Activated CD4-positive, alpha-beta T cell treated with anti-CD3 and anti-CD28 coated beads, Interleukin-2, amount 10 ng/mL, durations not matched to agents 24 days and 14 days (primary cell): Measurements from ENCODE around the gene SERINC1. TPM values are rescaled to one million over a fixed set of nuclear protein-coding genes. Genes with fewer than 3 reads are reported as not detected.

ENCODE experiments used
- DNase-seq: peaks from one replicate; pipeline ENCODE4 v3.0.0; 2022
- H3K27ac Mint-ChIP-seq: one replicate; pipeline ENCODE4 v1.8.0; 2022; ENCODE audit warnings: mild to moderate bottlenecking, mixed read lengths
- H3K27me3 Mint-ChIP-seq: one replicate; pipeline ENCODE4 v1.8.0; 2022; ENCODE audit warnings: mixed read lengths
- H3K36me3 Mint-ChIP-seq: one replicate; pipeline ENCODE4 v1.8.0; 2022; ENCODE audit warnings: low read depth, mild to moderate bottlenecking, mixed read lengths
- H3K4me1 Mint-ChIP-seq: one replicate; pipeline ENCODE4 v1.8.0; 2021; ENCODE audit warnings: mixed read lengths
- H3K4me3 Mint-ChIP-seq: one replicate; pipeline ENCODE4 v1.8.0; 2022; ENCODE audit warnings: mild to moderate bottlenecking, moderate library complexity, mixed read lengths
- H3K9me3 Mint-ChIP-seq: one replicate; pipeline ENCODE4 v1.8.0; 2021; ENCODE audit warnings: mixed read lengths
- intact Hi-C: fragments of 100-400 bp; cut with micrococcal nuclease; formaldehyde crosslinking; loops from one replicate; pipeline ENCODE4 v1.15.1; 2023
- total RNA-seq: library from RNA; stranded (reverse); gene quantifications from 2 replicates; pipeline ENCODE4 v1.2.3, GENCODE V29; 2022

The SERINC1 gene
- total RNA-seq, 1 donor from 2014 or later: 38.6 TPM

- DNase-seq: no peak
- no peaks in the 10 kb centered on the region for H3K9me3 Mint-ChIP-seq
- H3K4me3 Mint-ChIP-seq: no peak overlapping the region
- H3K4me1 Mint-ChIP-seq: peaks cover 4% of the 10 kb centered on the region
- intact Hi-C loops: loop anchor here (2.0 kb wide), 1 partner anchor 24 kb away; the partner anchor contains the start of gene HSF2
- no peaks in the 10 kb centered on the region for H3K27me3 Mint-ChIP-seq
- H3K27ac Mint-ChIP-seq: no peak overlapping the region
- peaks cover 47% of the 10 kb centered on the region for H3K36me3 Mint-ChIP-seq
Measured at GRCh38 chr6:122422614-122423267, 48.9 kb downstream of the SERINC1 start.

- Mint-ChIP-seq H3K4me3 (no peak overlapping the region), H3K4me1 (peaks cover 4% of the 10 kb centered on the region), H3K27ac (no peak overlapping the region), H3K36me3 (peaks cover 45% of the 10 kb centered on the region), H3K9me3 (no peaks in the 10 kb centered on the region), H3K27me3 (no peaks in the 10 kb centered on the region)
- intact Hi-C loops: loop anchor here (2.0 kb wide), 1 partner anchor 23 kb away; the partner anchor contains the start of gene HSF2
- DNase-seq: no peak
Measured at GRCh38 chr6:122422003-122422402, 49.6 kb downstream of the SERINC1 start.

GRCh38 chr6:122416825-122417224 lies 54.8 kb downstream of the SERINC1 start:
- Mint-ChIP-seq H3K27ac (no peak overlapping the region), H3K27me3 (no peaks in the 10 kb centered on the region), H3K4me1 (no peaks in the 10 kb centered on the region), H3K36me3 (peaks cover 34% of the 10 kb centered on the region), H3K4me3 (no peak overlapping the region), H3K9me3 (no peaks in the 10 kb centered on the region)
- DNase-seq: no peak
- intact Hi-C loops: no loop called here

GRCh38 chr6:122412001-122412400 lies 59.6 kb downstream of the SERINC1 start:
- intact Hi-C loops: no loop called here

GRCh38 chr6:122408702-122409458 lies 62.7 kb downstream of the SERINC1 start:
- H3K36me3 Mint-ChIP-seq: peaks cover 36% of the 10 kb centered on the region
- peak overlapping the region; percentile 74 for H3K4me3 Mint-ChIP-seq
- peaks cover 8% of the 10 kb centered on the region for H3K9me3 Mint-ChIP-seq
- intact Hi-C loops: loop anchor here (1.0 kb wide), 1 partner anchor 9 kb away; no protein-coding TSS in a partner anchor
- no peak for DNase-seq
- H3K4me1 Mint-ChIP-seq: peaks cover 27% of the 10 kb centered on the region
- peak overlapping the region; percentile 68 for H3K27ac Mint-ChIP-seq
- H3K27me3 Mint-ChIP-seq: no peaks in the 10 kb centered on the region

More at GRCh38 chr6:122412001-122412400, 59.6 kb downstream of the SERINC1 start:
- Mint-ChIP-seq H3K36me3 (peaks cover 38% of the 10 kb centered on the region), H3K27ac (no peak overlapping the region), H3K4me3 (no peak overlapping the region), H3K4me1 (peaks cover 19% of the 10 kb centered on the region), H3K27me3 (no peaks in the 10 kb centered on the region), H3K9me3 (peaks cover 8% of the 10 kb centered on the region)
- no peak for DNase-seq

- H3K4me1 Mint-ChIP-seq: peaks cover 29% of the 10 kb centered on the region
- peak overlapping the region; percentile 74 for H3K4me3 Mint-ChIP-seq
- intact Hi-C loops: loop anchor here (1.0 kb wide), 1 partner anchor 8 kb away; no protein-coding TSS in a partner anchor
- no peaks in the 10 kb centered on the region for H3K27me3 Mint-ChIP-seq
- no peak for DNase-seq
- H3K9me3 Mint-ChIP-seq: peaks cover 8% of the 10 kb centered on the region
- H3K36me3 Mint-ChIP-seq: peaks cover 32% of the 10 kb centered on the region
- no peak overlapping the region for H3K27ac Mint-ChIP-seq
Measured at GRCh38 chr6:122408240-122408639, 63.4 kb downstream of the SERINC1 start.

- Mint-ChIP-seq H3K4me1 (peaks cover 30% of the 10 kb centered on the region), H3K36me3 (peaks cover 31% of the 10 kb centered on the region), H3K4me3 (no peak overlapping the region), H3K27me3 (no peaks in the 10 kb centered on the region), H3K27ac (no peak overlapping the region), H3K9me3 (peaks cover 8% of the 10 kb centered on the region)
- intact Hi-C loops: loop anchor here (1.0 kb wide), 1 partner anchor 7 kb away; no protein-coding TSS in a partner anchor
- DNase-seq: no peak
Measured at GRCh38 chr6:122407712-122408111, 63.9 kb downstream of the SERINC1 start.

- Mint-ChIP-seq H3K4me3 (no peak overlapping the region), H3K36me3 (peaks cover 26% of the 10 kb centered on the region), H3K27me3 (no peaks in the 10 kb centered on the region), H3K27ac (no peak overlapping the region), H3K4me1 (peaks cover 44% of the 10 kb centered on the region), H3K9me3 (peaks cover 8% of the 10 kb centered on the region)
- intact Hi-C loops: no loop called here
- no peak for DNase-seq
Measured at GRCh38 chr6:122406187-122406586, 65.4 kb downstream of the SERINC1 start.

- Mint-ChIP-seq H3K27me3 (no peaks in the 10 kb centered on the region), H3K27ac (no peak overlapping the region), H3K4me3 (no peak overlapping the region), H3K4me1 (peaks cover 51% of the 10 kb centered on the region), H3K36me3 (peaks cover 24% of the 10 kb centered on the region), H3K9me3 (peaks cover 8% of the 10 kb centered on the region)
- DNase-seq: no peak
- intact Hi-C loops: no loop called here
Measured at GRCh38 chr6:122405417-122405816, 66.2 kb downstream of the SERINC1 start.

GRCh38 chr6:122404444-122404843 lies 67.2 kb downstream of the SERINC1 start:
- Mint-ChIP-seq H3K27me3 (no peaks in the 10 kb centered on the region), H3K9me3 (peaks cover 8% of the 10 kb centered on the region), H3K36me3 (peaks cover 25% of the 10 kb centered on the region), H3K27ac (no peak overlapping the region), H3K4me1 (peaks cover 48% of the 10 kb centered on the region), H3K4me3 (no peak overlapping the region)
- intact Hi-C loops: no loop called here
- no peak for DNase-seq

- no peak for DNase-seq
- intact Hi-C loops: no loop called here
- Mint-ChIP-seq H3K9me3 (no peaks in the 10 kb centered on the region), H3K36me3 (peaks cover 12% of the 10 kb centered on the region), H3K27me3 (no peaks in the 10 kb centered on the region), H3K4me1 (peaks cover 32% of the 10 kb centered on the region), H3K27ac (no peak overlapping the region), H3K4me3 (peak overlapping the region; percentile 99)
Measured at GRCh38 chr6:122401104-122401503, 70.5 kb downstream of the SERINC1 start.

- H3K9me3 Mint-ChIP-seq: no peaks in the 10 kb centered on the region
- H3K4me1 Mint-ChIP-seq: peaks cover 32% of the 10 kb centered on the region
- no peak overlapping the region for H3K27ac Mint-ChIP-seq
- no peaks in the 10 kb centered on the region for H3K27me3 Mint-ChIP-seq
- intact Hi-C loops: loop anchor here (1.0 kb wide), 1 partner anchor 8 kb away; no protein-coding TSS in a partner anchor
- peak overlapping the region; percentile 99 for H3K4me3 Mint-ChIP-seq
- DNase-seq: no peak
- peaks cover 11% of the 10 kb centered on the region for H3K36me3 Mint-ChIP-seq
Measured at GRCh38 chr6:122400462-122401089, 71.0 kb downstream of the SERINC1 start.

GRCh38 chr6:122400121-122400450 lies 71.5 kb downstream of the SERINC1 start:
- H3K9me3 Mint-ChIP-seq: no peaks in the 10 kb centered on the region
- intact Hi-C loops: loop anchor here (1.0 kb wide), 1 partner anchor 8 kb away; no protein-coding TSS in a partner anchor
- peaks cover 32% of the 10 kb centered on the region for H3K4me1 Mint-ChIP-seq
- H3K4me3 Mint-ChIP-seq: peak overlapping the region; percentile 99
- H3K27ac Mint-ChIP-seq: peak overlapping the region; percentile 96
- peaks cover 11% of the 10 kb centered on the region for H3K36me3 Mint-ChIP-seq
- DNase-seq: no peak
- H3K27me3 Mint-ChIP-seq: no peaks in the 10 kb centered on the region
